HEK293T (cell line): ENCODE measurements around the gene SPTLC2.

ENCODE experiments used
- CTCF ChIA-PET: fragments of 350-600 bp; formaldehyde crosslinking; extraction: SDS; loops from one replicate; lab custom pipeline; 2021; ENCODE audit warnings: antibody characterized with exemption, inconsistent platforms; lab: Yijun Ruan, JAX
- POLR2A ChIA-PET: fragments of 350-600 bp; formaldehyde crosslinking; extraction: SDS; loops from one replicate; lab custom pipeline; 2020; ENCODE audit warnings: antibody characterized with exemption, inconsistent platforms; lab: Yijun Ruan, JAX
- DNase-seq: peaks from one replicate; pipeline ENCODE4 v3.0.0; 2012; ENCODE audit warnings: mixed read lengths; ENCODE audit errors: extremely low spot score
- ARNT ChIP-seq: fragments of 450-650 bp; IDR thresholded peaks from 2 replicates; pipeline ENCODE4 v1.6.1; 2017; ENCODE audit warnings: mild to moderate bottlenecking
- BHLHE40 ChIP-seq: fragments of 450-650 bp; IDR thresholded peaks from 2 replicates; pipeline ENCODE4 v1.6.1; 2016; ENCODE audit warnings: mild to moderate bottlenecking, moderate library complexity, borderline replicate concordance
- CTBP1 ChIP-seq: fragments of 450-650 bp; IDR thresholded peaks from 2 replicates; pipeline ENCODE4 v1.6.1; 2016; ENCODE audit warnings: borderline replicate concordance
- ELF4 ChIP-seq: fragments of 450-650 bp; IDR thresholded peaks from 2 replicates; pipeline ENCODE4 v1.6.1; 2017; ENCODE audit warnings: antibody characterized with exemption
- FOXA1 ChIP-seq: fragments of 450-650 bp; IDR thresholded peaks from 2 replicates; pipeline ENCODE4 v1.6.1; 2016; ENCODE audit warnings: mild to moderate bottlenecking
- FOXK2 ChIP-seq: fragments of 450-650 bp; IDR thresholded peaks from 2 replicates; pipeline ENCODE4 v1.6.1; 2016; ENCODE audit warnings: mild to moderate bottlenecking
- HDGF ChIP-seq: fragments of 450-650 bp; IDR thresholded peaks from 2 replicates; pipeline ENCODE4 v1.6.1; 2017; ENCODE audit warnings: antibody characterized with exemption, borderline replicate concordance
- L3MBTL2 ChIP-seq: fragments of 450-650 bp; conservative IDR thresholded peaks from 2 replicates; pipeline ENCODE4 v1.6.1; 2016; ENCODE audit warnings: mild to moderate bottlenecking
- LEF1 ChIP-seq: fragments of 450-650 bp; IDR thresholded peaks from 2 replicates; pipeline ENCODE4 v1.6.1; 2017; ENCODE audit warnings: mild to moderate bottlenecking, borderline replicate concordance
- NFRKB ChIP-seq: fragments of 450-650 bp; IDR thresholded peaks from 2 replicates; pipeline ENCODE4 v1.6.1; 2016; ENCODE audit warnings: mild to moderate bottlenecking, moderate library complexity
- SP1 ChIP-seq: fragments of 450-650 bp; IDR thresholded peaks from 2 replicates; pipeline ENCODE4 v1.6.1; 2017
- SUZ12 ChIP-seq: fragments of 450-650 bp; IDR thresholded peaks from 2 replicates; pipeline ENCODE4 v1.6.1; 2016; ENCODE audit warnings: mild to moderate bottlenecking
- TARDBP ChIP-seq: fragments of 450-650 bp; IDR thresholded peaks from 2 replicates; pipeline ENCODE4 v1.6.1; 2016
- ZNF384 ChIP-seq: fragments of 450-650 bp; IDR thresholded peaks from 2 replicates; pipeline ENCODE4 v1.6.1; 2016
- TF ChIP-seq, protein P1 (sequence below): fragments of 450-650 bp; IDR thresholded peaks from 2 replicates; pipeline ENCODE4 v1.6.1; 2016

SPTLC2 gene

DNA sequence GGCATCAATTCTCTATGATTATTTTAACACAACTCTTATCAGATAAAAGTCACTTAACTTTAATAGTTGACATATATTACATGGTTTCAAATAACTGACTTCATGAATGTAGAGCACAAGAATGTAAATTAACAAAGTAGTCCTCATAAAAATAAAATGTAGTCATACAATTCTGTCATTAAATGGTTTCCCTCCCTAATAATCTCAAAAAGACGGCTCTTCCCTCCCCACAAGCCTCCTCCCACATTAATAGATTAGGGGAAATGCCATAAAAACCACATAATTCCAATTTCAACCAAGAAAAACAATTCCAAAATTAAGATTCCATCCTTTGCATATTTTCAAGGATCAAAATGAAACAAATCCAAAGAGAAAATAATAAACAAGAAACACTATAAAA lies 36.7 kb downstream of the SPTLC2 start:
- no peak for DNase-seq
- CTCF ChIA-PET = no interaction called here
- POLR2A ChIA-PET = no interaction called here
- no peak for TF ChIP-seq CTBP1
- no peak for TF ChIP-seq LEF1
- no peak for TF ChIP-seq FOXK2
- no peak for TF ChIP-seq BHLHE40
- no peak for TF ChIP-seq HDGF

DNA sequence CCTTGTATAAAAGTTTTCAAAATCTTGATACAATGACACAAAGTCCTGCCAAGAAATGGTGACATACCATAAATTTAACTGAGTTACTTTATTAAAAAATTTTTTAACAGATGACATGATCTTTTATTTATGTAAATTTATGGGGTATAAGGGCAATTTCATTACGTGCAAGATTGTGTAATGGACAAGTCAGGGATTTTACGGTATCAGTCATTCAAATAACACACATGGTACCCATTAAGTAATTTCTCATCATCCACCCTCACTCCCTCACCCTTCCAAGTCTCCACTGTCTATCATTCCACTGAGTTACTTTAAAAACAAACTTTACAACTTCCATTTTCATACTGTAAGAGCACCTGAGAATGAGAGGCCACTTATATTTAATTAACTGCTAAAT lies 37.4 kb downstream of the SPTLC2 start:
- ChIA-PET CTCF (interaction anchor here (0.6 kb wide), 1 partner anchor 1960 kb away, joined by 3 read pairs; no protein-coding TSS in a partner anchor), POLR2A (no interaction called here)
- no peak for TF ChIP-seq LEF1
- TF ChIP-seq, protein P1, sequence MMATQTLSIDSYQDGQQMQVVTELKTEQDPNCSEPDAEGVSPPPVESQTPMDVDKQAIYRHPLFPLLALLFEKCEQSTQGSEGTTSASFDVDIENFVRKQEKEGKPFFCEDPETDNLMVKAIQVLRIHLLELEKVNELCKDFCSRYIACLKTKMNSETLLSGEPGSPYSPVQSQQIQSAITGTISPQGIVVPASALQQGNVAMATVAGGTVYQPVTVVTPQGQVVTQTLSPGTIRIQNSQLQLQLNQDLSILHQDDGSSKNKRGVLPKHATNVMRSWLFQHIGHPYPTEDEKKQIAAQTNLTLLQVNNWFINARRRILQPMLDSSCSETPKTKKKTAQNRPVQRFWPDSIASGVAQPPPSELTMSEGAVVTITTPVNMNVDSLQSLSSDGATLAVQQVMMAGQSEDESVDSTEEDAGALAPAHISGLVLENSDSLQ = peak; percentile 40
- no peak for DNase-seq

DNA sequence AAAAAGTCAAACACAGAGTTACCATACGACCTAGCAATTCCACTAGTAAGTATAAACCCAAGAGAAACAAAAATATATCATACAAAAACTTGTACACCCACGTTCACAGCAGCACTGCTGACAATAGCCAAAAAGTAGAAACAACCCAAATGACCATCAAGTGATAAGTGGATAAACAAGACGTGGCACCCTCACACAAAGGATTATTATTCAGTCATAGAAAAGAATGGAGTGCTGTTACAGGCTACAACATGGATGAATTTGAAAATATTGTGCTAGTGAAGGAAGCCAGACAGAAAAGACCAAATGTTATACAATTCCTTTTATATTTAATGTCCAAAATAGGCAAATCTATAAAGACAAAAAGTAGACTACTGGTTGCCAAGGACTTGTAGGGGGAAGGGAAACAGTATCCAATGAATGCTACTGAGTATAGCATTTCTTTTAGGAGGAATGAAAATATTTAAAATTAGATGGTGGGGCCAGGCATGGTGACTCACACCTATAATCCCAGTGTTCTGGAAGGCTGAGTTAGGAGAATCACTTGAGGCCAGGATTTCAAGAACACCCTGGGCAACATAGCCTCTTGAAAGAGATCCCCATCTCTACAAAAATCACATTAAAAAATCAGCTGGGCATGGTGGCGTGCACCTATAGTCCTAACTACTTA lies 41.9 kb downstream of the SPTLC2 start:
- no peak for DNase-seq
- TF ChIP-seq ARNT = no peak
- TF ChIP-seq NFRKB = no peak
- TF ChIP-seq BHLHE40 = no peak
- no peak for TF ChIP-seq ZNF384
- no peak for TF ChIP-seq HDGF
- TF ChIP-seq, protein P1 = no peak
- TF ChIP-seq LEF1 = no peak
- TF ChIP-seq FOXK2 = no peak
- no peak for TF ChIP-seq SP1
- TF ChIP-seq SUZ12 = no peak
- ChIA-PET CTCF (interaction anchor here (0.5 kb wide), 1 partner anchor 337 kb away, joined by 3 read pairs; no protein-coding TSS in a partner anchor), POLR2A (no interaction called here)

DNA sequence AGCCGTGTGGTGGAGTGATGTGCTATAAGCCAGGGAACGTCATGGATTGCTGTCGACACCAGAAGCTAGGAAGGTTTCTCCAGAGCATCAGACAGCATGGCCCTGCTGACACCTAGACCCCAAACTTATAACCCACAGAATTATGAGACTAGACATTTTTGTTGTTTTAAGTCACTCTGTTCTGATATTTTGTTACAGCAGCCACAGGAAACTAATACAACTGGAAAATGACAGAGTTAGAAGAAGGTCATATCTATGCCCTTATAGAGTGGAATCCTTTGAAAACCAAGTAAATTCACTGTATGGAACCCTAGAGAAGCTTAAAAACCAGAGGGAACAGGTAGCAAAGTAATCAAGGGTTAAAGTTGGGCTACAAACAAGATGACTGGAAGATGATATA lies 42.5 kb downstream of the SPTLC2 start:
- no peak for DNase-seq
- CTCF ChIA-PET = no interaction called here
- TF ChIP-seq ZNF384 (no peak), SUZ12 (no peak), FOXA1 (no peak), ARNT (no peak), L3MBTL2 (no peak), CTBP1 (no peak)
- POLR2A ChIA-PET = no interaction called here

DNA sequence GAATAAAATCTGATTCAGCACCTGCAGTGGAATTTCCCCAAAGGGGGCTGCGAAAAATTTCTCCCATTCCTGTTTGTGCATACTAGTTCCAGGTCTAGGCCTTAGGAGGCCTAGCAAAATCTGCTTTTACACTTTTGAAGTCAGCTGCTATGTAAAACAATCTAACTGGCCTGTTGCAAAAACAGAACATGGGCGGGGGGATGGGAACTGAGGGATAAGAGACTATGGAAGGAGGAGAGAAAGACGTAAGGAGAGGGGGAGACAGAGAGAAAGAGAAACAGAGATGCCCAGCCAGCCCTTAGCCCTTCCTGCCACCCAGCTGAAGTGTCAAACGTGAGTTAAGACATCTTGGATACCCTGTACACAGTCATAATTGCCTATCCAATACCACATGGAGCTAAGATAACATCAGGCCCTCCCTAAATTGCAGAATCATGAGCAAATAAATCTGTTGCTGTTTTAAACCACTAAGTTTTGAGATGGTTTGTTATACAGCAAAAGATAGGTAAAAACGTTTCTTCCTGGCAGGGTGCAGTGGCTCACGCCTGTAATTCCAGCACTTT lies 45.6 kb downstream of the SPTLC2 start:
- POLR2A ChIA-PET = no interaction called here

DNA sequence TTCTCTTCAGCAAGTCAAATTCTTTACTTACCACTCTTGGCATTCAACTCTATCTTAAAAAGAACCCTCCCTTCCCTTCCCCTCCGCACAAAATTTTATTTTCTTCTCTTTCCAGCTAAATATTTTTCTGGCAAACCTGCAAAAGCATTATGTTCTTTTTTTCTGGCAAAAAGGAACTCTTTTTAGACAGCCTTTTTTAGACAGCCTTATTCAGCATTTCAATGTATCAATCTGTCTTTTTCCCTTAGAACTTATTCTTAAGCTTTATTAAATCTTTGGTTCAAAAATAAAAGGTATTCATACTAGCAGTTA lies 50.5 kb downstream of the SPTLC2 start:
- no peak for TF ChIP-seq LEF1
- TF ChIP-seq ELF4 = no peak
- TF ChIP-seq TARDBP = no peak
- TF ChIP-seq BHLHE40 = no peak
- no peak for TF ChIP-seq L3MBTL2
- TF ChIP-seq FOXA1 = no peak
- no peak for TF ChIP-seq ZNF384
- TF ChIP-seq NFRKB = no peak
- TF ChIP-seq ARNT = no peak
- TF ChIP-seq SUZ12 = no peak
- no peak for TF ChIP-seq HDGF
- no peak for TF ChIP-seq CTBP1
- TF ChIP-seq SP1 = no peak
- no peak for TF ChIP-seq FOXK2
- POLR2A ChIA-PET = no interaction called here
- DNase-seq = no peak
- CTCF ChIA-PET = interaction anchor here (1.0 kb wide), 1 partner anchor 106 kb away, joined by 3 read pairs; no protein-coding TSS in a partner anchor

More for the DNA sequence above, 45.6 kb downstream of the SPTLC2 start:
- TF ChIP-seq, protein P1 = peak; percentile 64
- no peak for TF ChIP-seq ELF4
- no peak for DNase-seq
- CTCF ChIA-PET = interaction anchor here (0.6 to 0.9 kb wide), 3 partner anchors 10 to 205 kb away, joined by 3 read pairs; no protein-coding TSS in a partner anchor

DNA sequence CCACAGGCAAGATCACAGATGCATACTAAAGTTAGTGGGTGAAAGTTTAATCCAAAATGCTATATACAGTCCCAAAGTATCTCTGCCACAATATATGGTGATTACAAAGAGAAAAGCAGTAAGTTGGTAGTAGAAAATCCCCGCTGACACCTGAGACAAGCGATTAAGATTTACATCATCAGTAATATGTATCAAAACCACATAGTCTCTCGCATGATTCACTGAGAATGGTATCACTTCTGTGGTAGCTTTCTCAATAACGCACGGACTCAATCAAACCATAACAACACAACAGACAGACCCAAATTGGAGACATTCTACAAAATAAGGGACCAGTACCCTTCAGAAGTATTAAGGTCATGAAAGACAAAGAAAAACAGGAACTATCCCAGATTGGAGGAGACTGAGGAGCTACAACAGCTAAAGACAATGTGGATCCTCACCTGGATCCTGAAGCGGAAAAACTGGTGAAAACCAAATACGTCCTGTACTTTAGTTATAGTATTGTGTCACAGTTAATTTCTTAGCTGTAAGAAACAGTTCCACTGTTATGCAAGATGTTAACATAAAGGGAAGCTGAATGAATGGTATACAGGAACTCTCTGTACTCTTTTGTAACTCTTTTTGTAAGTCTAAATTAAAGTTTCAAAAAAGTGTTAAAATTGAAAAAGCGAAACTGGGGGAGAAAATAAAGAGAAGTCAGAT lies 51.0 kb downstream of the SPTLC2 start:
- no peak for DNase-seq
- TF ChIP-seq FOXA1 (no peak), BHLHE40 (no peak)
- ChIA-PET CTCF (interaction anchor here (0.6 to 1.0 kb wide), 2 partner anchors 20 to 106 kb away, joined by 3 to 5 read pairs; no protein-coding TSS in a partner anchor), POLR2A (no interaction called here)
